Measurements from ENCODE around the gene GTF2IRD1. TPM values are rescaled to one million over a fixed set of nuclear protein-coding genes. Genes with fewer than 3 reads are reported as not detected.
A peak's percentile ranks its signal among the peaks of the same experiment; 100 is the strongest.
"Not testable (repeated sequence)": the region's sequence is repeated elsewhere in the genome, so short reads cannot be mapped to it uniquely, and the experiment has no call there.

Gene GTF2IRD1
- total and polyA plus RNA-seq, 2 experiments from 2014 or later, result 34.9 to 39.6 TPM

DNA sequence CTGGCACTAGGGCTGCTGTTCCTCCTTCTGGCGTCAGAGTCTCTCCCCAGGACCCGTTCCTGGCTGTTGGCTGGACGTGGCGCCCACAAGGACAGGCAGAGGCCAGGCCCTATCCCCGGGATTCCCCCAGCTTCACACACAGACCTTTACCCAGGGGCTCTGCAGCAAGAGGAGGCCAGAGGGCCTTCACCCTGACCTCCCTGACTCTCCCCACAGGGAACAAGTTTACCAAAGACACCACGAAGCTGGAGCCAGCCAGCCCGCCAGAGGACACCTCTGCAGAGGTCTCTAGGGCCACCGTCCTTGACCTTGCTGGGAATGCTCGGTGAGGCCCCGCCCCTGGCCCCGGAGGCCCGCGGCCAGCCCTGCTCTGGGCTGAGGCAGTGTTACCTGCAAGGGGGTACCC lies 82.2 kb downstream of the GTF2IRD1 start:
- H2AFZ ChIP-seq, result no peak overlapping the region
- 84% methylated on average over 13 of the region's 13 CpGs for WGBS (ENCODE audit: low lambda C conversion rate, missing lambda C conversion rate)
- no peaks in the 10 kb centered on the region for H4K20me1 ChIP-seq (ENCODE audit: insufficient read depth, poor library complexity, severe bottlenecking)
- H3K79me2 ChIP-seq, result no peaks in the 10 kb centered on the region
- H3K36me3 ChIP-seq (replicated peaks; ENCODE audit: insufficient read depth, low read depth), result no peaks in the 10 kb centered on the region
- no peak overlapping the region for H3K4me3 ChIP-seq
- DNase-seq (ENCODE audit: low spot score), result no peak
- H3K9me2 ChIP-seq (replicated peaks; ENCODE audit: insufficient read depth), result no peaks in the 10 kb centered on the region
- H3K4me1 ChIP-seq (ENCODE audit: insufficient read depth), result no peaks in the 10 kb centered on the region
- H3K27ac ChIP-seq, result no peak overlapping the region
- no peaks in the 10 kb centered on the region for H3K27me3 ChIP-seq
- TF ChIP-seq EZH2phosphoT487 (IDR thresholded peaks at IDR 0.05; ENCODE audit: low read depth, severe bottlenecking, unreplicated experiment), result no peak
- no peak for TF ChIP-seq EZH2 (IDR thresholded peaks at IDR 0.05; ENCODE audit: borderline replicate concordance)
- TF ChIP-seq, protein P1, sequence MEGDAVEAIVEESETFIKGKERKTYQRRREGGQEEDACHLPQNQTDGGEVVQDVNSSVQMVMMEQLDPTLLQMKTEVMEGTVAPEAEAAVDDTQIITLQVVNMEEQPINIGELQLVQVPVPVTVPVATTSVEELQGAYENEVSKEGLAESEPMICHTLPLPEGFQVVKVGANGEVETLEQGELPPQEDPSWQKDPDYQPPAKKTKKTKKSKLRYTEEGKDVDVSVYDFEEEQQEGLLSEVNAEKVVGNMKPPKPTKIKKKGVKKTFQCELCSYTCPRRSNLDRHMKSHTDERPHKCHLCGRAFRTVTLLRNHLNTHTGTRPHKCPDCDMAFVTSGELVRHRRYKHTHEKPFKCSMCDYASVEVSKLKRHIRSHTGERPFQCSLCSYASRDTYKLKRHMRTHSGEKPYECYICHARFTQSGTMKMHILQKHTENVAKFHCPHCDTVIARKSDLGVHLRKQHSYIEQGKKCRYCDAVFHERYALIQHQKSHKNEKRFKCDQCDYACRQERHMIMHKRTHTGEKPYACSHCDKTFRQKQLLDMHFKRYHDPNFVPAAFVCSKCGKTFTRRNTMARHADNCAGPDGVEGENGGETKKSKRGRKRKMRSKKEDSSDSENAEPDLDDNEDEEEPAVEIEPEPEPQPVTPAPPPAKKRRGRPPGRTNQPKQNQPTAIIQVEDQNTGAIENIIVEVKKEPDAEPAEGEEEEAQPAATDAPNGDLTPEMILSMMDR (IDR thresholded peaks at IDR 0.05; ENCODE audit: poor library complexity), result no peak
- H3K4me2 ChIP-seq, result no peak overlapping the region
- H3K9me3 ChIP-seq (ENCODE audit: low read depth), result no peaks in the 10 kb centered on the region

DNA sequence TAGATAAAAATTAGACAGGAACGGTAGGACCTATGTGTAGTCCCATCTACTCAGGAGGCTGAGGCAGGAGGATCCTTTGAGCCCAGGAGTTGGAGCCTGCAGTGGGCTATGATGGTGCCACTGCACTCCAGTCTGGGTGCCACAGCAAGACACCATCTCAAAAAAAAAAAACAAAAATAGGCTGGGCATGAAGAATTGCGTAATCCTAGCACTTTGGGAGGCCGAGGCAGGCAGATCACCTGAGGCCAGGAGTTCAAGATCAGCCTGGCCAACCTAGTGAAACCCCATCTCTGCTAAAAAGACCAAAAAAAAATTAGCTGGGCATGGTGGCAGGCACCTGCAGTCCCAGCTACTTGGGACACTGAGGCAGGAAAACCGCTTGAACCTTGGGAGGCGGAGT lies 88.2 kb downstream of the GTF2IRD1 start:
- not testable (repeated sequence) for H3K4me2 ChIP-seq; H3K36me3 ChIP-seq (replicated peaks; ENCODE audit: insufficient read depth, low read depth)

DNA sequence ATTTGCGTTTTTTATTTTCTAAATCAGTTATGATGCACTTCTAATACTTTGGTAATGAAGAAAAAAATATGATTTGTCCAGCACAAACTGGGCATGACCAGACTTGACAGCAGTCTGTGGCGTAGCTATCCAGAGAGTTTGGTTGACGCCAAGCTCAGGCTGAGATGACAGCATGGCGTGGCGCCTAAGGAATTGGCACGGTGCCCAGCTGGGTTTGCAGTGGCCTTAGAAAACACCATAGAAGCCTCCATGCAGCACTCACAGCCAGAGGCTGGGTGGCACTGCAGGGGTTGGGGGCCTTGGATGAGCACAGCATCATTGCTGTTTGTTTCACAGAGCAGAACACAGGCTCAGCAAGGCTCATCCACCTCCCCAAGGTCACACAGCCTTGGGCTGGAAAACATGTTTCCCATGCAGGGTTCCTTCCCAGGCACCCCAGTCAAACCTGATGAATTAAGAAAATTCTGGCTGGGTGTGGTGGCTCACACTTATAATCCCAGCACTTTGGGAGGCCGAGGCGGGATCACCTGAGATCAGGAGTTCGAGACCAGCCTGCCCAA lies 88.9 kb downstream of the GTF2IRD1 start:
- TF ChIP-seq, protein P1 (IDR thresholded peaks at IDR 0.05; ENCODE audit: poor library complexity), result no peak
- TF ChIP-seq EZH2 (IDR thresholded peaks at IDR 0.05; ENCODE audit: borderline replicate concordance) (no peak), EZH2phosphoT487 (IDR thresholded peaks at IDR 0.05; ENCODE audit: low read depth, severe bottlenecking, unreplicated experiment) (no peak)
- Histone ChIP-seq H3K4me2 (no peak overlapping the region), H3K27ac (no peak overlapping the region), H3K27me3 (no peaks in the 10 kb centered on the region), H3K9me3 (ENCODE audit: low read depth) (no peaks in the 10 kb centered on the region), H3K79me2 (no peaks in the 10 kb centered on the region), H3K9me2 (replicated peaks; ENCODE audit: insufficient read depth) (no peaks in the 10 kb centered on the region), H2AFZ (no peak overlapping the region), H3K36me3 (replicated peaks; ENCODE audit: insufficient read depth, low read depth) (no peaks in the 10 kb centered on the region), H3K4me3 (no peak overlapping the region), H3K4me1 (ENCODE audit: insufficient read depth) (no peaks in the 10 kb centered on the region), H4K20me1 (ENCODE audit: insufficient read depth, poor library complexity, severe bottlenecking) (no peaks in the 10 kb centered on the region)
- WGBS (ENCODE audit: low lambda C conversion rate, missing lambda C conversion rate), result 94% methylated on average over 9 of the region's 9 CpGs
- no peak for DNase-seq (ENCODE audit: low spot score)

More for the DNA sequence above, 88.2 kb downstream of the GTF2IRD1 start:
- H3K9me3 ChIP-seq (ENCODE audit: low read depth); H3K27me3 ChIP-seq; H3K27ac ChIP-seq; H3K9me2 ChIP-seq (replicated peaks; ENCODE audit: insufficient read depth); H3K79me2 ChIP-seq; H2AFZ ChIP-seq; H3K4me1 ChIP-seq (ENCODE audit: insufficient read depth); H4K20me1 ChIP-seq (ENCODE audit: insufficient read depth, poor library complexity, severe bottlenecking); DNase-seq (ENCODE audit: low spot score); H3K4me3 ChIP-seq: not testable (repeated sequence)
- WGBS (ENCODE audit: low lambda C conversion rate, missing lambda C conversion rate), result 85% methylated on average over 5 of the region's 5 CpGs

DNA sequence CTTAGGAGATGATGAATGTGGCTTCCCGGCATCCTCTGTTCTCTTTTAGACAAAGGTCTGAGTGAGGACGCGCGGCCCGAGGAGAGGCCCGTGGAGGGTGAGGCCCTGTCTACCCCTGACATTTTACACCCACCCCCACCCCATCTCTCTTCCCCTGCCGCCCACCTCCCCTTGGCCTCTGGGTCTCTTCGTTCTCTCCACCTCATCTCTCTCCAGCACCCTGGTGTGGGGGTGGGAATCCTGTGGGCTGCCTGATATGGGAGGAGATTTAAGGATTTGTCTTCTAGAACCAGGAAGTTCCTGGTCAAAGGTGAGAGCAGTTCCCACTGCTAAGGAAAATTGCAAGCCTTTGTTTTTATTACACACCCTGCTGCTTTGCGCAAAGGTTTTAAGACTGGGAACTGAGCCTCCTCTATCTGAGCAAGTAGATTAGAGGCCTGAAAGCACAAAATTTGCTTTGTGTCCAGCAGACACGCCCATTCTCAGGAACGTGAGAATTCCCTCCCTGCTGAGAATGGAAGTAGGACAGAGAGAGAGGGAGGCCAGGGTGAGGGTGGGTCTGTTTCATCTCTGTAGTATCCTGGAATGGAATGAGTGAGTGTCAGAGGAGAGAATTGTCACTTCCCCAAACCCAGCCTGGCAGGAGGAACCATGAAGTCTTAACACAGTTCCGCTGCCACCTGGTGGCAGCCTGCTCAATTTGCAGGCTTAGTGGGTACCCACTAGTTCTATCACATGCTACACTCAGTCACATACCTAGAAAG lies 91.2 kb downstream of the GTF2IRD1 start:
- H3K4me3 ChIP-seq, result no peak overlapping the region
- H3K9me2 ChIP-seq (replicated peaks; ENCODE audit: insufficient read depth), result no peaks in the 10 kb centered on the region
- H4K20me1 ChIP-seq (ENCODE audit: insufficient read depth, poor library complexity, severe bottlenecking), result no peaks in the 10 kb centered on the region
- peak; percentile 73 for DNase-seq (ENCODE audit: low spot score)
- H2AFZ ChIP-seq, result no peak overlapping the region
- WGBS (ENCODE audit: low lambda C conversion rate, missing lambda C conversion rate), result 60% methylated on average over 10 of the region's 12 CpGs
- H3K9me3 ChIP-seq (ENCODE audit: low read depth), result no peaks in the 10 kb centered on the region
- H3K4me1 ChIP-seq (ENCODE audit: insufficient read depth), result no peaks in the 10 kb centered on the region
- peak overlapping the region; percentile 84 for H3K27ac ChIP-seq
- no peaks in the 10 kb centered on the region for H3K36me3 ChIP-seq (replicated peaks; ENCODE audit: insufficient read depth, low read depth)
- TF ChIP-seq EZH2 (IDR thresholded peaks at IDR 0.05; ENCODE audit: borderline replicate concordance), result no peak
- TF ChIP-seq, protein P1 (IDR thresholded peaks at IDR 0.05; ENCODE audit: poor library complexity), result peak; percentile 54
- no peaks in the 10 kb centered on the region for H3K79me2 ChIP-seq
- no peak overlapping the region for H3K4me2 ChIP-seq
- H3K27me3 ChIP-seq, result no peaks in the 10 kb centered on the region

Data from hepatocyte (in vitro differentiated cells).